Skeletal muscle tissue (tissue), 4 donors: Measurements from ENCODE around the gene SLC13A3. TPM values are rescaled to one million over a fixed set of nuclear protein-coding genes. Genes with fewer than 3 reads are reported as not detected.
"Not testable (repeated sequence)": the region's sequence is repeated elsewhere in the genome, so short reads cannot be mapped to it uniquely, and the experiment has no call there.

Experiments
- H3K27ac ChIP-seq: one replicate; pipeline ENCODE4 v1.7.0; 2013; ENCODE audit warnings: mild to moderate bottlenecking, low read depth, low read length, inconsistent platforms
- H3K27me3 ChIP-seq, 3 donors: one replicate each; pipeline ENCODE4 v1.7.0; 2013; ENCODE audit warnings: low read length in 3 of 3; ENCODE audit not compliant: control insufficient read depth in 3 of 3, insufficient read depth in 3 of 3
- H3K36me3 ChIP-seq, 3 donors: one replicate each; pipeline ENCODE4 v1.7.0; 2013; ENCODE audit warnings: low read length in 3 of 3; ENCODE audit not compliant: control insufficient read depth in 3 of 3, insufficient read depth in 3 of 3
- H3K4me1 ChIP-seq, 3 donors: one replicate each; pipeline ENCODE4 v1.7.0; 2013; ENCODE audit warnings: low read length in 3 of 3, mild to moderate bottlenecking in 3 of 3; ENCODE audit not compliant: control insufficient read depth in 3 of 3, insufficient read depth in 3 of 3
- H3K4me3 ChIP-seq, 3 donors: one replicate each; pipeline ENCODE4 v1.7.0; 2013; ENCODE audit warnings: low read length in 3 of 3
- H3K9ac ChIP-seq, 3 donors: one replicate each; pipeline ENCODE4 v1.7.0; 2013; ENCODE audit warnings: low read length in 3 of 3, mild to moderate bottlenecking in 3 of 3, moderate library complexity in 2 of 3, low read depth in 1 of 3
- H3K9me3 ChIP-seq, 3 donors: one replicate each; pipeline ENCODE4 v1.7.0; 2013; ENCODE audit warnings: low read length in 3 of 3; ENCODE audit not compliant: control insufficient read depth in 3 of 3
- total RNA-seq: library from RNA; depleted of rRNA; stranded (reverse); fragments of >200 nt; gene quantifications from one replicate; pipeline ENCODE4 v1.2.3, GENCODE V29; 2014
- donor health status: Osteomylitis.

The SLC13A3 gene
- total RNA-seq, 1 donor from 2014 or later = 2.6 TPM

DNA sequence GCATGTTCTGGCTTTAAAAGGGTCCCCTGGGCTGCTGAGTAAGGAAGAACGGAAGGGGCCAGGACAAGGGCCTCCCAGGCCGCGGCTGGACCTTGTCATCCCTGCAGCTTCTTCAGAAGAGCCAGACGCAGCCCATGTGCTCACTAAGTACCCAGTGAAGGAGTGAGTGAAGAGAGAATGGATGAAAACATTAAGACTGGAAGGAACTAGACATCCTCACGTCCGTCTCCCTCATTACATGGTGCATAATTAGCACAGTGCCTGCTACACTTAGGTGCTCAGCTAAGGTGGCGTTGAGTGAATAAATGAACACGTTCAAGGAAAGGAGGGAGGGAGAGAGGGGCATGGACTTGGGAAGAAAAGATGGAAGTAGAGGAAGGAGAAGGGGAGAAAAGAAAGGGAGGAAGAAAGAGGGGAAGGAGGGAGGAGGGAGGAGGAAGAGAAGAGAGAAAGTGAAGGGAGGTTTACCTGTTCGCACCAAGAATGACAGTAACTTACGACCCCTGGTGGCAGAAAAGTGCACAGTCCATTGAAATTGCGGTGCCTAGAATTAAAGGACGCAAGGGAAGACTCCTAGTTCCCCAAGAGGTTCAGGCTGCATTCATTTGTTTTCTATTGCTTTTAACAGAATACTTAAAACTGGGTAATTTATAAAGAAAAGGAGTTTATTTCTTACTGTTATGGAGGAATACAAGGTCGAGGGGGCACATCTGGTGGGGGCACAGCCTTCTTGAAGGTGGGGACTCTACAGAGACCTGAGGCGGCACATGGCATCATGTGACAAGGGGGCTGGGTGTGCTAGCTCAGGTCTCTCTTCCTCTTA, 30.0 kb upstream of the SLC13A3 start:
- Histone ChIP-seq H3K9ac (no peak overlapping the region), H3K9me3 (no peaks in the 10 kb centered on the region), H3K4me3 (no peak overlapping the region), H3K4me1 (peaks cover 13 to 26% (median 19%) of the 10 kb centered on the region in 3 donors), H3K36me3 (peaks cover 1 to 6% (median 5%) of the 10 kb centered on the region in 3 donors), H3K27ac (no peak overlapping the region), H3K27me3 (no peaks in the 10 kb centered on the region)

DNA sequence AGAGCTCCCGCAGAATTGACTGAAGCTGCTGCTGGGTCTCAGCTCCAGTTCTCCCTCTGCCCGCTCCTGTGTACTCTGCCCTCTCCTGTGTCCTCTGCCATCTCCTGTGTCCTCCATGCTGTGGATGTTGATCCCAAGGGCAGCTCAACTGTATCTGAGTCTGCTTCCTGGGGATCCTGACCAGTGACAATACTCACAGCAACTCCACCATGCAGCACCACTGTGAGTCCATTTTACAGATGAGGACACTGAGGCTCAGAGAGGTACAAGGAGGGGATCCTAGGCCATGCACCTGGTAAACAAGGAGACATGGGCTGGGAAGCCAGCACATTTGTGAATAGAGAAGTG, 29.4 kb upstream of the SLC13A3 start:
- Histone ChIP-seq H3K4me1 (peaks cover 13 to 26% (median 19%) of the 10 kb centered on the region in 3 donors), H3K36me3 (peaks cover 0 to 6% (median 5%) of the 10 kb centered on the region in 3 donors), H3K27ac (no peak overlapping the region), H3K4me3 (no peak overlapping the region), H3K9me3 (no peaks in the 10 kb centered on the region), H3K27me3 (no peaks in the 10 kb centered on the region), H3K9ac (no peak overlapping the region)

DNA sequence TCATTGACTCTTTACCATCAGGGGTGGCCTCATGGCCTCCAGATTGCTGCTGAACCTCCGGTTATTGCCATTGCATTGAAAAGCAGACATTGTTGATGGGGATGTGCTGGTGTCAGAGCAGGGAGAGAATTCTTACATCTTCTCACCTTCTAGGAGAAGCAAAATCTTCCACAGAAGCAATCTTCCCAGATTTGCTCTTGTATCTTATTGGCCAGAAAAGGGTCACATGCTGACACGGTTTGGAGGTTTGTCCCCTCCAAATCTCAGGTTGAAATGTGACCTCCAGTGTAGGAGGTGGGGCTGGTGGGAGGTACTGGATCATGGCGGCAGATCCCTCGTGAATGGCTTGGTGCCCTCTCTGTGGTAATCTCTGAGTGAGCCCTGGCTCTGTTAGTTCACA, 27.3 kb upstream of the SLC13A3 start:
- Histone ChIP-seq H3K9ac (no peak overlapping the region), H3K4me1 (peaks cover 8 to 15% (median 15%) of the 10 kb centered on the region in 3 donors), H3K27me3 (no peaks in the 10 kb centered on the region), H3K9me3 (no peaks in the 10 kb centered on the region), H3K36me3 (peaks cover 0 to 6% (median 5%) of the 10 kb centered on the region in 3 donors), H3K27ac (no peak overlapping the region), H3K4me3 (no peak overlapping the region)

DNA sequence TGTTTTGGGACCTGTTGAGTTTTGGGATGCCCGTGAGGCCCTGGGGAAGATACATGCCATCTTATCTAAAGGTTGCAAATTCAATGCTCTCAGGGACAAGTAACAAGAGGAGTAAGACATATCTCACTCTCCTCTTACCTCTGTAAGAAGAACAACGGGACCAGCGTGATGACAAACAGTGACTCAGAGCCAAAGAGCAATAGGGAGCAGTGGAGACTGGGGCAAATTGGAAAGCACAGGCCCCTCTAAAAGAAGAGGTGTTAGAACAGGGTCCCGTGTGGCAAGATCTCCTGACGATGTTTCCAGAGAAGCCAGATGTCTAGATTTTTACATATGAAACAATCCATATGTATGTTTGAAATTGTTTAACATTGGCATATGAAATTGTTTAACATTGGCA, 26.3 kb upstream of the SLC13A3 start:
- peaks cover 0 to under 1% (median 0%) of the 10 kb centered on the region in 3 donors for H3K9me3 ChIP-seq
- no peak overlapping the region for H3K9ac ChIP-seq
- peaks cover under 1 to 6% (median 6%) of the 10 kb centered on the region in 3 donors for H3K4me1 ChIP-seq
- peaks cover 0 to 6% (median 5%) of the 10 kb centered on the region in 3 donors for H3K36me3 ChIP-seq
- no peak overlapping the region for H3K4me3 ChIP-seq
- H3K27me3 ChIP-seq = no peaks in the 10 kb centered on the region
- H3K27ac ChIP-seq = no peak overlapping the region

DNA sequence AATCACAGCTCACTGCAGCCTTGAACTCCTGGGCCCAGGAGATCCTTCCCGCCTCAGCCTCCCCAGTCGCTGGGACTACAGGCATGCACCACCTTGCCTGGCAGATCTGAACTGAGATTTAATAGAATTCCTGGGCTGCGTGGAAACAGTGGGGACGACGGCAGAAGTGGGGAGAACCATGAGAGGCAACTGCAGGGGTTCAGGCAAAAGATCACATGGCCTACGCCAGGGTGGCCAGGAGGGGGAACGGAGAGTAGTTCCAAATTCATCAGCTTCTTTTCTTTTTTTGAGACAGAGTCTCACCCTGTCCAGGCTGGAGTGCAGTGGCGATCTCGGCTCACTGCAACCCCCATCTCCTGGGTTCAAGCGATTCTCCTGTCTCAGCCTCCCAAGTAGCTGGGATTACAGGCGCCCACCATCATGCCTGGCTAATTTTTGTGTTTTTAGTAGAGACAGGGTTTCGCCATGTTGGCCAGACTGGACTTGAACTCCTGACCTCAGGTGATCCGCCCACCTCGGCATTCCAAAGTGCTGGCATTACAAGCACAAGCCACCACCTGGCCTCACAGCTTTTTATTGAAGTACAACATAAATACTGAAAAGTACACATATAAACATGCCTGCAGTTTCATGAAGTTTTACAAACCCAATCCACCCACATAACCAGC, 25.5 kb upstream of the SLC13A3 start:
- not testable (repeated sequence) for H3K27ac ChIP-seq, H3K4me3 ChIP-seq, H3K4me1 ChIP-seq, H3K27me3 ChIP-seq, H3K9me3 ChIP-seq, H3K36me3 ChIP-seq, H3K9ac ChIP-seq

DNA sequence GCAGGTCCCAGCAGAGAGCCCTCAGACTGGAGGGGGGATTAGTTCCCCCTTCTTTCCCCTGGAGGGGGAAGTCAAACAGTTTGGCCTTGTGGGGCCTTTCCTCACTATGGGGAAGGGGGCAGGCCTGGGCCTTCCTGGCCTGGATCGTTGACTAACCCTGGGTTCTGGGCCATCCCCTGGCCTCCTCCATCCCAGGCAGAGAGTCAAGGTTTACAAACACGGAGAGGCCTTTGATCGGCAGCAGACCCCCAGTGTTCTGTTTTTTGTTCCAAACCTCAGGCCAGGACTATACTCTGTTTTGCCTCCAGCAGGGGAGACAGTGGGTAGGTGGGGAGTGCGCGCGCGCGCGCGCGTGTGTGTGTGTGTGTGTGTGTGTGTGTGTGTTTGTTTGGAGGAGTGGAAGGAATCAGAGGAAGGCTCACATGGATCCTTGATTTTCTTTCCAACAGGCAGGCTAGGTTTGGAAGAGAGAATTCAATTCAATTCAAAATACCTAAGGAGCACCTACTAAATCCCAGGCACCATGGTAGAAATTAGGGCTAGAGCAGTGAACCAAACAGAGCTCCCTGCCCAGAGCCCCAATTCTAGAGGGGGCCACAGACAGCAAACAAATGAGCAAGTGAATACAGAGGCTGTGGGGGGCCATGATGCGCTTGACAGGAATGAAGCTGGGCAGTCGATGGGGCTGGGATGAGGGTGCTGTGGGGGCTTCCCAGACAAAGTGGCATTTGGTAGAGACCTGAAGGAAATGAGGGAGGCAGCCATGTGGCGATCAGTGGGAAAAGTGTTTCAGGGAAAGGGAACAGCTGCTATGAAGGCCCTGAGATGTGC, 23.2 kb upstream of the SLC13A3 start:
- Histone ChIP-seq H3K4me3 (no peak overlapping the region), H3K4me1 (no peaks in the 10 kb centered on the region), H3K9ac (no peak overlapping the region), H3K9me3 (peaks cover 0 to 15% (median 6%) of the 10 kb centered on the region in 3 donors), H3K36me3 (peaks cover 0 to 3% (median 0%) of the 10 kb centered on the region in 3 donors), H3K27ac (no peak overlapping the region), H3K27me3 (no peaks in the 10 kb centered on the region)

DNA sequence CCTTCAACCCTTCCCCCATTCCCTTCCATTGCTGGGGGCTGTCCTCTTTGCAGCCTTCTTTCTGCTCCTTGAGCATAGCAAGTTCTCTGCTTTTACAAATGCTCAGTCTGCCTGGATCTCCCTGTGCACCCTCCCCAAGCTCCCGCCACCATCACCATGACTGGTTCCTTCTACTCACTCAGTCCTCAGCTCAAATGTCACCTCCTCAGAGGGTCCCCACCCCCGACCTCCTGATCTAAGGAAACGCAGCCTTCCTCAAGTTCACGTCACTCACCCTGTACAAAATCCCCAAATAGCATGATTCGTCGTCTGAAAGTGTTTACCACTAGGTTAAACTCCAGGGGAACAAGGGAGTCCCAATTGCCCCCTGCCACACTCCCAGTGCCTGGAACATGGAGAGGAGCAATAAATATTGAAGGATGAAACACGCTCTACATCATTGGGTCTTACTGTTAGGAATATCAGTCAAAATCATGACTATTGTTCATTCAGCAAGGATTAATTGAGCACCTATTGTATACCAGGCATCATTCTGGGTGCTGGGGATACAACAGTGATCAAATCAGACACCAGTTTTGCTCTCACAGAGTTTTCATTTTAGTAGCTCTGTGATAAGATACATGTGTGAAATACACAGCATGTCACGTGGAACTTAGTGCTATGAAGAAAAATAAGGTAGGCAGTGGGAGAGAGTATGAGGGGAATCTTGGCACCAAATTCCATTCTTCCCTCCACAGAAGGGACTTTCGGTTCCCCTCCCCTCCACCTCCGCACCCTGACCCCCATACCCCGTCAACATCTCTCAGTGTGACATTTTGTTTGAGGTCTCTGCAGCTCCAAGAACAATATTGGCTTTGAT, 22.4 kb upstream of the SLC13A3 start:
- Histone ChIP-seq H3K4me3 (no peak overlapping the region), H3K36me3 (peaks cover 0 to 3% (median 0%) of the 10 kb centered on the region in 3 donors), H3K27me3 (no peaks in the 10 kb centered on the region), H3K9ac (no peak overlapping the region), H3K27ac (no peak overlapping the region), H3K4me1 (no peaks in the 10 kb centered on the region), H3K9me3 (peaks cover 0 to 15% (median 6%) of the 10 kb centered on the region in 3 donors)

DNA sequence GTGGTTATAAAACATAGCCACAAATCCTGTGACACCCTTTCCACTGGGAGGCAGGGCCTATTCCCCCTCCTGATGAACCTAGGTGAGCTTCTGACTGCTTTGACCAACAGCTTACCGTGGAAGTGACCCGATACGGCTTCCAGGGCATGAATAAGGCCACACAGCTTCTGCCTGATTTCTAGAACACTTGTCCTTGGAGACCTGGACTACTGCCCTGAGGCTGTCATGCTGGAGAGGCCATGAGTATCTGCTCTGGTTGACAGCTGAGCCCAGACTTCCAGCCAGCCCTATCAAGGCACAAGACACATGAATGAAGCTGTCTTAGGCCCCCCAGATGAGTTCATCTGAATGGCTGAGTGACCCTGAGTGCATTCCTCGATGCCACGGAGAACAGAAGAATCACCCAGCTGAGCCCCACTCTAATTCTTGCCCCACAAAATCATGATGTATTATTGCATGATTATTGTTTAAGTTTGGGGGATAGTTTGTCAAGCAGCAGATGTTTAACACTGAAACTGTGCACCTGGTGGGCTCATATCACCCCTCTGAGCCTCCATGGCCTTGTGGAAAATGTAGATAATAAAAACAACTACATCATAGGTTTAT, 21.4 kb upstream of the SLC13A3 start:
- Histone ChIP-seq H3K9me3 (peaks cover 0 to 15% (median 6%) of the 10 kb centered on the region in 3 donors), H3K27ac (no peak overlapping the region), H3K9ac (no peak overlapping the region), H3K4me3 (no peak overlapping the region), H3K36me3 (peaks cover 0 to 3% (median 0%) of the 10 kb centered on the region in 3 donors), H3K4me1 (no peaks in the 10 kb centered on the region), H3K27me3 (no peaks in the 10 kb centered on the region)
